Sigmoid colon (tissue), 7 donors: Measurements from ENCODE around the gene GSG1L. TPM values are rescaled to one million over a fixed set of nuclear protein-coding genes. Genes with fewer than 3 reads are reported as not detected.

Experiments
- DNase-seq: peaks from one replicate; pipeline ENCODE4 v3.0.0-alpha.2; 2019
- H3K27ac ChIP-seq, 4 donors: fragments of 200-600 bp; sonication (generic); one replicate each; pipeline ENCODE4 v1.5.1; 2016 to 2019; ENCODE audit warnings: mild to moderate bottlenecking in 1 of 4
- H3K27me3 ChIP-seq, 3 donors: fragments of 200-600 bp; sonication (generic); one replicate each; pipeline ENCODE4 v1.5.1; 2019; ENCODE audit warnings: mild to moderate bottlenecking in 1 of 3
- H3K36me3 ChIP-seq, 4 donors: fragments of 200-600 bp; sonication (generic); one replicate each; pipeline ENCODE4 v1.5.1; 2016 to 2019
- H3K4me1 ChIP-seq, 4 donors: fragments of 200-600 bp; sonication (generic); one replicate each; pipeline ENCODE4 v1.5.1; 2017 to 2019
- H3K4me3 ChIP-seq, 4 donors: fragments of 200-600 bp; sonication (generic); one replicate each; pipeline ENCODE4 v1.5.1; 2017 to 2019; ENCODE audit warnings: mild to moderate bottlenecking in 2 of 4, moderate library complexity in 1 of 4
- H3K9me3 ChIP-seq, 4 donors: fragments of 200-600 bp in 3 of 4; sonication (generic) in 3 of 4; one replicate each; pipeline versions ENCODE4 v1.5.1 to v1.6.1; 2013 to 2019
- EP300 ChIP-seq, 4 donors: sonication (generic); formaldehyde crosslinking; IDR thresholded peaks; one replicate each; pipeline ENCODE4 v1.6.1; 2017; ENCODE audit warnings: antibody characterized with exemption in 4 of 4
- POLR2A ChIP-seq, 2 donors: fragments of 450-650 bp; IDR thresholded peaks; one replicate each; pipeline ENCODE4 v1.6.1; 2016; ENCODE audit warnings: antibody characterized with exemption in 2 of 2, mild to moderate bottlenecking in 2 of 2, moderate library complexity in 2 of 2
- POLR2AphosphoS5 ChIP-seq, 4 donors: sonication (generic); formaldehyde crosslinking; IDR thresholded peaks; one replicate each; pipeline ENCODE4 v1.6.1; 2017; ENCODE audit warnings: antibody characterized with exemption in 4 of 4
- WGBS, 2 donors: extraction: QIAGEN DNeasy Blood & Tissue Kit; methylation state at CpG; one replicate each; pipeline ENCODE4 v1.1.7; 2013; 5-methylcytosine and 5-hydroxymethylcytosine counted together
- intact Hi-C: fragments of 100-400 bp; cut with DNase I; formaldehyde crosslinking; loops from one replicate; pipeline ENCODE4 v1.15.1; 2023
- polyA plus RNA-seq, 3 donors: library from polyadenylated mRNA; stranded (reverse); fragments of 200-250 nt; gene quantifications; one replicate each; pipeline ENCODE4 v1.2.3, GENCODE V29; 2013
- total RNA-seq, 4 donors: library from RNA; depleted of rRNA; stranded (reverse); fragments of >200 nt; gene quantifications; one replicate each; pipeline ENCODE4 v1.1.0, GENCODE V29; 2016
- TF ChIP-seq, protein P1 (sequence below), 4 experiments: fragments of 450-650 bp in 3 of 4; fragments of 200-600 bp in 1 of 4; IDR thresholded peaks; one replicate each; pipeline ENCODE4 v1.5.1; 2016 to 2019; ENCODE audit warnings: antibody characterized with exemption in 4 of 4, mild to moderate bottlenecking in 3 of 4, moderate library complexity in 2 of 4
- donor health status: healthy with polysubstance abuse.
- donor health status: Bipolar disorder and iron deficiency.
- donor health status: healthy.

Gene GSG1L
- total and polyA plus RNA-seq, 7 donors, result 0.25 to 0.66 (median 0.36) TPM; not detected in 2

DNA sequence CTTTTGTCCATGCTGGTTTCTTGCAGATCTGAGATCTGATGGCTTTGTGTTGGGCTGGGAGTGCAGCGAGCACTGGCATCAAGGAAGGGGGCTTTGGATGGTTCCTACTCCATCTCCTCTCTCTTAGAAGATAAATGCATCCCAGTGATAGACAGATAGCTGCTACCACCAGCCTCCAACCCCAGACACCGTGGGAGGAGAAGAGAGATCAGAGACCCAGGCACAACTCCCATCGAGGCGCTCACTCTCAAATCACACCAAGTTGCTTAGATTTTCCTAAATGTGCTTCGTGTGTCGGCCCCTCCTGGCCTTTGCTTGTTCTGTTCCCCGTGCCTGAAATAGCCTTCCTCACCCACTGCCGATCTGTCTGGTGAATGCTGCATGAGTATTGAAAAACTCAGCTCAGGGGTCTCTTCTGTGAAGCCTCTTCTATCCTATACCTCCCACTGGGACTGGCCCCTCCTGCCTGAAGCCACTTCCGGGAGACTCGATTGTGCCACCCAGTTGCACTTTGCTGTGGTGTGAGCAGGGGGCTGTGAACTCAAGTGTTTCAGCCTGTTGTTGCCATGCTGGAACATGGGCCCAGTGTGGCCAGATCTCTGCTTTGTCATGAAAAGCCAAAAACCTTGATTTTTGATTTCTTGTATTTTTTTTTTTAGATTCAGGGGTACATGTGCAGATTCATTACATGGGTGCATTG lies 242.7 kb downstream of the GSG1L start:
- Histone ChIP-seq H3K4me1 (no peaks in the 10 kb centered on the region), H3K9me3 (no peaks in the 10 kb centered on the region), H3K27me3 (no peaks in the 10 kb centered on the region), H3K4me3 (no peak overlapping the region), H3K36me3 (no peaks in the 10 kb centered on the region), H3K27ac (no peak overlapping the region)
- WGBS, 2 donors, result 80 to 88% methylated on average over 10 of the region's 10 CpGs
- DNase-seq, result peak; percentile 25
- intact Hi-C loops, result no loop called here
- TF ChIP-seq, protein P1, sequence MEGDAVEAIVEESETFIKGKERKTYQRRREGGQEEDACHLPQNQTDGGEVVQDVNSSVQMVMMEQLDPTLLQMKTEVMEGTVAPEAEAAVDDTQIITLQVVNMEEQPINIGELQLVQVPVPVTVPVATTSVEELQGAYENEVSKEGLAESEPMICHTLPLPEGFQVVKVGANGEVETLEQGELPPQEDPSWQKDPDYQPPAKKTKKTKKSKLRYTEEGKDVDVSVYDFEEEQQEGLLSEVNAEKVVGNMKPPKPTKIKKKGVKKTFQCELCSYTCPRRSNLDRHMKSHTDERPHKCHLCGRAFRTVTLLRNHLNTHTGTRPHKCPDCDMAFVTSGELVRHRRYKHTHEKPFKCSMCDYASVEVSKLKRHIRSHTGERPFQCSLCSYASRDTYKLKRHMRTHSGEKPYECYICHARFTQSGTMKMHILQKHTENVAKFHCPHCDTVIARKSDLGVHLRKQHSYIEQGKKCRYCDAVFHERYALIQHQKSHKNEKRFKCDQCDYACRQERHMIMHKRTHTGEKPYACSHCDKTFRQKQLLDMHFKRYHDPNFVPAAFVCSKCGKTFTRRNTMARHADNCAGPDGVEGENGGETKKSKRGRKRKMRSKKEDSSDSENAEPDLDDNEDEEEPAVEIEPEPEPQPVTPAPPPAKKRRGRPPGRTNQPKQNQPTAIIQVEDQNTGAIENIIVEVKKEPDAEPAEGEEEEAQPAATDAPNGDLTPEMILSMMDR (IDR thresholded peaks at IDR 0.05), result no peak
- TF ChIP-seq POLR2A (IDR thresholded peaks at IDR 0.05) (no peak), EP300 (IDR thresholded peaks at IDR 0.05) (no peak), POLR2AphosphoS5 (IDR thresholded peaks at IDR 0.05) (no peak)

DNA sequence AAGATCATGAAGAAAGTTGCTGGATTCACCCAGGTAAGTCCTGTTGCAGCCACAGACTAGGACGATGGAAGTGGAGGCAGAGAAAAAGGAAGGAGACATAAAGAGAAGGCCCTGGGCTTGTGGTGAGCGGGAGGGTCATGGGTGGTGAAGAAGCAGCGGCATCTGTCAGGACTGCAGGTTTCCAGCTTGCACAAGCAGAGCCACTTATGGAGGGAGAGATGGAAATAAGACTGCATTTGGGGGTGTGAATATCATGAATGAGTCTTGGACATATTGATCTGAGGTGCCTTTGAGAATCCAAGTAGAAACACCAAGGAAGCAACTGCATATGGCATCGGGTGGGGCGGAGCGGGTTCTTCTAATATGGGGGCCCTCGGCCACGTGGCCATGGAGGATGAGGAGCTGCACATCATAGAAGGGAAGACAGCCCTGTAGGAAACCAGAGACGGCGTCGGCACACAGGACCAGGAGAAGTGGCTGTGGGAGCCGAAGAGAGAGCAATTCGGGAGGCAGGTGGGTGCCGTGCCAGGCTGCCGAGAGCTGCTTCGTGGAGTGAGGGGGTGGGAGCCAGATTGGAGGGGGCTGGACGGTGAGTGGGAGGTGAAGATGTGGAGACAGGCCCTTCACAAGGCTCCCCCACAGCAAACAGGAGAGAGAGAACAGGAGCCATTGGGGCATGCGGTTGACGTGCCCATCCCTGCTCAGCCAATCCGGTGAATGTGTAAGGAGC lies 243.5 kb downstream of the GSG1L start:
- TF ChIP-seq, protein P1 (IDR thresholded peaks at IDR 0.05), result no peak
- TF ChIP-seq EP300 (IDR thresholded peaks at IDR 0.05) (no peak), POLR2A (IDR thresholded peaks at IDR 0.05) (no peak), POLR2AphosphoS5 (IDR thresholded peaks at IDR 0.05) (no peak)
- H3K27me3 ChIP-seq, result no peaks in the 10 kb centered on the region
- no peaks in the 10 kb centered on the region for H3K9me3 ChIP-seq
- intact Hi-C loops, result no loop called here
- H3K4me3 ChIP-seq, result no peak overlapping the region
- peak; percentile 38 for DNase-seq
- 88 to 89% methylated on average over 20 of the region's 20 CpGs for WGBS, 2 donors
- H3K4me1 ChIP-seq, result no peaks in the 10 kb centered on the region
- no peaks in the 10 kb centered on the region for H3K36me3 ChIP-seq
- no peak overlapping the region for H3K27ac ChIP-seq

DNA sequence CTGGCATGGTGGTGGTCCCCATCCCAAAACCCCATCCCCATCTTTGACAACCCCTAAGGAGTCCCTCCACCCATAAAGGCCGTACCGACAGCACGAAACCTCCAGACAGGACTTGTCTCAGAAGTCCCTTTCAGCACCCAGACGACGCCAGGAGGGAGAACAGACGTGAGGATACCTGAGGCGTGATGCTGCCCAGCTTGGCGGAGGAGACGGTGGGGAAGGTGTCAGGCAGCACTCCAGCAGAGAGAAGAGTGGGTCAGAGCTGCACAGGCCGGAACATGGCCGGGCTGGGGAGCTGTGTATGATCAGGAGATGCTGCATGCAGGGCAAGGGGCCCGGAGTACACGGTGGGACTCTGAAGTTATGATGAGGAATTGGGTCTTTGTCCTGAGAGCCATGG lies 244.2 kb downstream of the GSG1L start:
- TF ChIP-seq EP300 (IDR thresholded peaks at IDR 0.05) (no peak), POLR2AphosphoS5 (IDR thresholded peaks at IDR 0.05) (no peak), POLR2A (IDR thresholded peaks at IDR 0.05) (no peak)
- TF ChIP-seq, protein P1 (IDR thresholded peaks at IDR 0.05), result no peak
- no peak overlapping the region for H3K27ac ChIP-seq
- no peaks in the 10 kb centered on the region for H3K9me3 ChIP-seq
- no peaks in the 10 kb centered on the region for H3K4me1 ChIP-seq
- intact Hi-C loops, result no loop called here
- H3K27me3 ChIP-seq, result no peaks in the 10 kb centered on the region
- WGBS, 2 donors, result 81 to 84% methylated on average over 13 of the region's 13 CpGs
- peak; percentile 34 for DNase-seq
- H3K4me3 ChIP-seq, result no peak overlapping the region
- no peaks in the 10 kb centered on the region for H3K36me3 ChIP-seq

DNA sequence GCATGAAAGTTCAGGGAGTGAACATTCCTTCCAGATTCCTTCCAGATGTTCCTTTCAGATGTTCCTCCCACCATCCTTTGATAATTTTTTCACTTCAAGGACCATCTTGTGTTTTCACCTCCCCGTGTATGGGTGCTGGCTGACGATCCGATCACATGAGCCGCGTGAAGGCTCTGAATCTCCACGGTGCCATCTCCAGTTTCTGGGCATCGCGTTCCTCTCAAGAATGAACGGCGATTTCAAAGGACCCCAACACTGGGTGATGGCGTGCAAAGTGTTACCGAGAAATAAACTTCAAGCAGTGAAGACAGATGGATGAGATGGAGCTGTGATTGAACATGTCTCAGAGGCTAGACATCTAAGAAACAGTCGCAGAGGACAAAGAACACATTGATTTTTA lies 245.3 kb downstream of the GSG1L start:
- Histone ChIP-seq H3K4me3 (no peak overlapping the region), H3K27ac (no peak overlapping the region), H3K27me3 (no peaks in the 10 kb centered on the region), H3K36me3 (no peaks in the 10 kb centered on the region), H3K4me1 (no peaks in the 10 kb centered on the region), H3K9me3 (no peaks in the 10 kb centered on the region)
- 87 to 91% methylated on average over 13 of the region's 13 CpGs for WGBS, 2 donors
- TF ChIP-seq POLR2AphosphoS5 (IDR thresholded peaks at IDR 0.05), result no peak
- TF ChIP-seq EP300 (IDR thresholded peaks at IDR 0.05), result no peak
- TF ChIP-seq, protein P1 (IDR thresholded peaks at IDR 0.05), result no peak
- TF ChIP-seq POLR2A (IDR thresholded peaks at IDR 0.05), result no peak
- intact Hi-C loops, result no loop called here
- peak; percentile 15 for DNase-seq
